SHP77 treated with DMSO at 0.1 percent for 48 hours (cell line): Measurements from ENCODE around the gene RAB4B.
"Not testable (repeated sequence)": the region's sequence is repeated elsewhere in the genome, so short reads cannot be mapped to it uniquely, and the experiment has no call there.

Experiments
- DNase-seq: peaks from one replicate; lab custom pipeline; 2025; lab: John Stamatoyannopoulos, UW

The RAB4B gene, protein sequence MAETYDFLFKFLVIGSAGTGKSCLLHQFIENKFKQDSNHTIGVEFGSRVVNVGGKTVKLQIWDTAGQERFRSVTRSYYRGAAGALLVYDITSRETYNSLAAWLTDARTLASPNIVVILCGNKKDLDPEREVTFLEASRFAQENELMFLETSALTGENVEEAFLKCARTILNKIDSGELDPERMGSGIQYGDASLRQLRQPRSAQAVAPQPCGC

DNA sequence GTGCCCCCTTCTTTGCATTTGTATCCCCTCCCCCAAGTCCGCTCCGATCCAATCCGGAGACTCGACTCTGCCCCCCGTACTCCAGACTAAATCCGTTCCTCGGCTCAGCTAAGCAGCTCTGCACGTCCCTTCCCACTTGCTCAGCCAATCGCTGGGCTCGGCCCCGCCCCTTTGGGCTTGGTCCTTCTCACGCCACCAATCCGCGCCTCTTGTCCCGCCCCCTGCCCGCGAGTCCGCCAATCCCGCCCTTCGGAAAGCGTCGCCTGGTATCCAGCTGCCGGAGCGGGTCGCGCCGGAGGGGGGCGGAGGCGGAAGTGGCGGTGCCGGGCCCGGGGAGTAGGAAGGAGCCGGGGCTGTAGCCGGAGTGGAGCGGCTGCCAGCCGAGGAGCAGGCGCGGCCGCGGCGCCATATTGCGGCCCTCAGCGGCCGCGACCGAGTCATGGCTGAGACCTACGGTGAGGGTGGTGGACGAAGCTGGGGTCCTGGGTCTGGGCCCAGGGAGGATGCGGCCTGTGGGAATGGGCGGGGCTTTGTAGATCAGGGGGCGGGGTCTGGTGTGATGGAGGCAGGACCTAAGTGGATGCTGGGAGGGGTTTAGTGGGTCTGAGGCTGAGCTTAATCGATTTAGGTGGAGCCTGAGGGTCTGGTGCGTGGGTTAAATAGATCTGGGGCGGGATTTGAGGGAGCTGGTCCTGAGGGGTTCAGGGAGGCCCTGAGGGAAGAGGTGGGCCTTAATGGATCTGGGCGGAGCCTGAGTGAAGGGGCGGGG is at the start of gene RAB4B:
Gene RAB4B, plus strand, starts transcription at position 311 of the 769 bp plus-strand sequence. Its CDS starts 129 bp downstream, at position 440.
- peak; percentile 100 for DNase-seq

DNA sequence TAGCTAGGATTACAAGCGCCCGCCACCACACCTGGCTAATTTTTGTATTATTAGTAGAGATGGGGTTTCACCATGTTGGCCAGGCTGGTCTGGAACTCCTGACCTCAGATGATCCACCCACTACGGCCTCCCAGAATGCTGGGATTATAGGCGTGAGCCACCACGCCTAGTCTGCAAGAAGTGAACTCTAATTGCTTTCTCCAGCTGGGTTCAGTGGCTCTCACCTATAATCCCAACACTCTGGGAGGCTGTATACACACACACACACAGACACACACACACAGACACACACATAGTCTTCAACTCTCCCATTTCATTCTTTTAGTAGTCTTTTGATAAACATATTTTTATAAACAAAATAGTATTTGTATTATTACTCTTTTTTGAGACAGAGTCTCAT is 48.0 kb upstream of the RAB4B start:
- DNase-seq, result not testable (repeated sequence)

DNA sequence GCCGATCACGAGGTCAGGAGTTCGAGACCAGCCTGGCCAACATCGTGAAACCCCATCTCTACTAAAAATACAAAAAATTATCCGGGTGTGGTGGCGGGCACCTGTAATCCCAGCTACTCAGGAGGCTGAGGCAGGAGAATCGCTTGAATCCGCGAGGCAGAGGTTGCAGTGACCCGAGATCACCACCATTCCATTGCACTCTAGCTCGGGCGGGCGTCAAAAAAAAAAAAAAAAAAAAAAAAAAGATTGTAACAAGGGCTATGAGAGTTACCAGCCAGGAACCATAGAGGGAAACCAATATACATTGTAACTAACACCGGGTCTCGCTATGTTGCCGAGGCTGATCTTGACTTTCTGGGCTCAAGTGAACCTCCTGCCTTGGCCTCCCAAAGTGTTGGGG is 45.7 kb upstream of the RAB4B start:
- DNase-seq, result not testable (repeated sequence)

DNA sequence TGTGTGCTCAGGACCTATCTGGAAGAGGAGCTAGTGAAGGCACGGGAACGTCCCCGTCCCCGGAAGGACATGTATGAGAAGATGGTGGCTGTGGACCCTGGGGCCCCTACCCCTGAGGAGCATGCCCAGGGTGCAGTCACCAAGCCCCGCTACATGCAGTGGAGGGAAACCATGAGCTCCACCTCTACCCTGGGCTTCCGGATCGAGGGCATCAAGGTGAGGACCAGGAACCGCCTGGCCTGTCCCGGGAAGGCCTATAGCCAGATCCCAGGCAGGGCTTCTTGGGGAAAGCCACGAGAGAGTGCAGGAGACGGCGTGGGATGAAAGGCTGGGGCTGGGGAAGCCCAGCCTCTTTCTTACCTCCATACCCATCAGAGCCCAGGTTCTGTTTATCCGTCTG is 44.9 kb upstream of the RAB4B start:
- DNase-seq, result no peak

DNA sequence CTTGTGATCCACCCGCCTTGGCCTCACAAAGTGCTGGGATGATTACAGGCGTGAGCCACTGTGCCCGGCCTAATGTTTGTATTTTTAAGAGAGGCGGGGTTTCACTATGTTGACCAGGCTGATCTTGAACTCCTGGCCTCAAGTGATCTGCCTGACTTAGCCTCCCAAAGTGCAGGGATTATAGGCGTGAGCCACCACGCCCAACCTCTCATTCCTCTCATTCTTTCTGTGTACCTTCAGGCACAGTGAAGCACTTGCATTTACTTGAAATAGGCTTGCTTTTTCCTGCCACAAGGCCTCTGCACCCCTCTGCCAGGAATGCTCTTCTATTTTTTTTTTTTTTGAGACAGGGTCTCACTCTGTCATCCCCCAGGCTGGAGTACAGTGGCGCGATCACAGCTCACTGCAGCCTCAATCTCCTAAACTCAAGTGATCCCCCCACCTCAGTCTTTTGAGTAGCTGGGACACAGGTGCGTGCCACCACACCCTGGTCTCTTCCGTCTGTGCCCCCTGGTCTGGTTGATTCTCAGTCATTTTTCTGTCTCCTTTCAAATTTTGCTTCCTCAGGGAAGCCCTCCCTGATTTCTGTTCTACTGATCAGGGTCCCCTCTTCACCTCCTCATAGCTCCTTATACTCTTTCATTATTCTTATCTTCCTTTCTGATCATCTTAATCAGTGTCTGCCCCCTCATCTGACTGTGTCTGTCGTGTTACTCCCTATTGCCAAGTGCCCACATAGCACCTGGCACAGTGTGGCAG is 42.9 kb upstream of the RAB4B start:
- DNase-seq, result no peak

DNA sequence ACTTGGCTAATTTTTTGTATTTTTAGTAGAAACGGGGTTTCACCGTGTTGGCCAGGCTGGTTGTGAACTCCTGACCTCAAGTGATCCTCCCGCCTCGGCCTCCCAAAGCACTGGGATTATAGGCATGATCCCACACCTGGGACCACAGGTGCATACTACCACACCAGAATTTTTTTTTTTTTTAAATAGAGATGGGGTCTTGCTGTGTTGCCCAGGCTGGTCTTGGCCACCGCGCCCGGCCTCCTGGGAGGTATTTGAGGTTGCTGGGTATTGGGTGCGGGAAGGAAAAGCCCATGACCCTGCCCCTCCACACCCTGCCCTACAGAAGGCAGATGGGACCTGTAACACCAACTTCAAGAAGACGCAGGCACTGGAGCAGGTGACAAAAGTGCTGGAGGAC is 41.4 kb upstream of the RAB4B start:
- no peak for DNase-seq

DNA sequence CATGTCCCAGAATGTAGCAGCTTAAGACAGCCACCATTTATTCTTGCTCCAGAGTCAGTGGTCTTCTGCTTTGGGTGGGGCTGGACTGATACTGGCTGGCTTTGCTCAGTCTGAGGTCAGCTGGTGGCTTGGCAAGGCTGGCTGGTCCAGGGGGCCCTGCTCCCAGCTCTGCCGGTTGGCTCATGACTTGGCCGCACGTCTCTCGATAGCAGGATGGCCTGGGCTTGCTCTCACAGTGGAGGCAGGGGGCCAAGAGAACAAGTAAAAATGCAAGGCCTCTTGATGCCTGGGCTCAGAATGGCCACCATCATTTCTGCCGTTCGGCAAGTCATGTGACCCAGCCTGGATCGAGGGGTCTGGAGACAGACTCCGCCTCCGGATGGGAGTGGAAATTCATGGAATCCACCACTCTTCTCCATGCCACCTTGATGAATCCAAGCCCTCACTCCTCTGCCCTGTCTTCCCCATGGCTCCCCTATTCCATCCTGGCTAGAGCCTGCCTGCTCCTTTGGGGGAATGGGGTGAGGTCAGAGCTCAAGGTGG is 40.9 kb upstream of the RAB4B start:
- no peak for DNase-seq

DNA sequence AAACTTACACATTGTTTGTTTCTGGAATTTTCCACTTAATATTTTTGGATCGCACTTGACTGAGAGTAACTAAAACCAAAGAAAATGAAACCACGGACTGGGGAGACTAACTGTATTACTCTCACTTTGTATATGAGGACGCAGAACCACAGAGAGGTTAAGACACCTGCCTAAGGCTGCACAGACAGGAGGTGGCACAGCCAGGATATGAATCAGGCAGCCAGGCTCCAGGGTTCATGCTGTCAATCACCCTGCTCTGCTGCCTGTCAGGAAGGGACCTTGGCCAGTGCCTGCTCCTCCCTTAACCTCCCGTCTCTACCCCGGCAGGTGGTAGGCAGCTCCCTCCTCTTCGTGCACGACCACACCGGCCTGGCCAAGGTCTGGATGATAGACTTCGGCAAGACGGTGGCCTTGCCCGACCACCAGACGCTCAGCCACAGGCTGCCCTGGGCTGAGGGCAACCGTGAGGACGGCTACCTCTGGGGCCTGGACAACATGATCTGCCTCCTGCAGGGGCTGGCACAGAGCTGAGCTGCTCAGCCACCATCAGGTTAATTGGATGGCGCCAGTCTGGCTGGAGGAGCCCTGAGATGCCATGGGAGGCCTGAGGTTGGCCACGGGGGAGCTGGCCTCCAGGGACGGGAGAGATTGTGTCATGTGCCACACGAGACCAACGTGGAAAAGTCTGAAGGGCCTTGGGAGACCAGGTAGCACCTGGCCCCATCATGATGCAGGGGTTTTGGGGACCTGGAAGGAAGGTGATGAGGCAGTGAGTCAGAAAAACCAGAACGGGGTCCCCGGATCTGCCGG is 38.8 kb upstream of the RAB4B start:
- DNase-seq, result no peak

DNA sequence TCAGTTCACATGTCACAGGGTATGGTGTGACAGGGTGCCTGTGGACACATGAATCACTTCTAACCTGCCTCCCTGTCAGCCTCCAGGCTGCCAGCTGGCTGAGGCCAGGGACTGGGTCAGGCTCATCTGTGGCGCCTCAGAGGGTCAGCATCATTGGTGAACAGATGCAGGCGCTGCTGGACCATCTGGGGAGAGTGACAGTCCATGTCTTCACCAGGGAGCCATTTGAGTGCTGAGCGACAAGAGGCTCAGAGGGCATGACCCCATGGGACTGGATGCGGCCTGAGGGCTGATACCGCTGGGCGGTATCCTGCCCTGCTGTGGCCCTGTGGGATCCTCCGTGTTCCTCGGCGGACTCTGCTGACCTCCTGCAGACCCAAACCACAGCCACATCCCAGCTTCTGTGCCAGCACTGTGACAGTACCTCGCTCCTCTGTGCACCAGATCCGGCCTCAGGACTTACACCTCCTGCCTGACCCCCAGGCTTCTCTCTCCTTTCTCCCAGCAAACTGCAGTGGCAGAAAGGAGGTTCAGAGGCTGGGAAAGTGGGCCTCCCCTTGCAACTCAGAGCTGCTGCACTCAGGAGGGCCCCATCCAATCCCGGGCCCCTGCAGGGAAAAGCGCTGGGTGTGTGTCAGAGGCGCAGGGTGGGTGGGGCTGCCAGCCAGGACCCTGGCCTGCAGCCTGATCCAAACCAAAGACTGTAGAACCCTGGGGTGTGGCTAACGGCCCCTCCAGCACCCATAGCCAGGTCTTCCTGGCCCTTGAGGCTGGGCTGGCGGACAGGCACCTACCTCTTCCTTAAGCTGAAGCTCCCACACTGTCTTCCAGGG is 38.0 kb upstream of the RAB4B start:
- no peak for DNase-seq

DNA sequence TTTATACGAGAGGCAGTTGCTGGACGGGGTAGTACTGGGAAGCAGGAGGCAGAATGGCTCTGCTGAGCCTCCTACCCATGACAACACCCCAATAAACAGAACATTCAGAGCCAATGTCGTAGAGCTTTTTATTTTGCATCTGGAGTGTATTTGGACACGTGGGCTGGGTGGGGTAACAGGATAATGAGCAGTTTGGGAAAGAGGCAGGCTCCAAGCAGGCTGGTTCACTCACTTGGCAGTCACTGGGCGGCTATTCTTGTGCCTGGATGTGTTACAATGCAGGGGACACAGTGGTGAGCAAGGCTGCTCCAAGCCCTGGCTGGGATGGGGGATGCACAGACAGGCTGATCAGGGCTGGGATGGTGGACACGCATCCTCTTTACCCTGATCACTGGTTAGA is 37.3 kb upstream of the RAB4B start:
- no peak for DNase-seq

DNA sequence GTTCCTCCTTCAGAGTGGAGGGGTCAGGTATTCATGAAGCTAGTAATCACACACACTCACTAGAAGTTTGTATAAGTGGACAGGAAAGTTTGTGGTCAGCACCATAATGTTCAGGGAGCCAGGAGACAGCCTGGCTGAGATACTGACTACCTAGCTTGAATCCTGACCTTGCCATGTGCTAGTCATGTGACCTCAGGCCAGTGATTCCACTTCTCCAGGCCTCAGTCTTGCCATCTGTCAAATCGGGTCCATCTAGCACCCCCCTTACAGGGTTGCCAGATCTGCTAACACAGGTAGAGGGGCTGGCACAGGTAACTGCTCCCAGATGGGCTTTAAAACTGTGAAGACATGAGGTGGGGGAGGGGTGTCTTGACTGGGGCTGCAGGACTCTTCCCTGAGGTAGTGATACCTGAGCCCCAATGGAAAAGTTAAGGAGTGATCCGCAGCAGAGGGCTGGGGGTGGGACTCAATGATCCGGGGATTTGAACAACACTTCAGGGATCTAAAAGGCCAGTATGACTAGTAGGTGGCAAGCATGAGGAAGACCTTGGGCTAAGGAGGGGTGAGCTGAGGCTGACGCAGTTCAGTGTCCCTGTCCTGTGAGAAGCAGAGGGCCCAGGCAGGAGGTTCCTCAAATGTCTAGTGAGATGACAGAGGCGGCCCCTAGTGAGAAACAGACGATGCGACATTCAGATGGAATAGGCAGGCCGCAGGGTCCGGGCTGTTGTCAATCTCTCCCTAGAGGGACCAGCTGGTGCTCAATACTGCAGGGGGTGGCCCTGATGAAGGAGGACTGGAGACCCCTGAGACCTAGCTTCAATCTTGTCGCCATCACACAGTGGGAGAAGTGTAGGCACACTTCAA is 36.3 kb upstream of the RAB4B start:
- no peak for DNase-seq

DNA sequence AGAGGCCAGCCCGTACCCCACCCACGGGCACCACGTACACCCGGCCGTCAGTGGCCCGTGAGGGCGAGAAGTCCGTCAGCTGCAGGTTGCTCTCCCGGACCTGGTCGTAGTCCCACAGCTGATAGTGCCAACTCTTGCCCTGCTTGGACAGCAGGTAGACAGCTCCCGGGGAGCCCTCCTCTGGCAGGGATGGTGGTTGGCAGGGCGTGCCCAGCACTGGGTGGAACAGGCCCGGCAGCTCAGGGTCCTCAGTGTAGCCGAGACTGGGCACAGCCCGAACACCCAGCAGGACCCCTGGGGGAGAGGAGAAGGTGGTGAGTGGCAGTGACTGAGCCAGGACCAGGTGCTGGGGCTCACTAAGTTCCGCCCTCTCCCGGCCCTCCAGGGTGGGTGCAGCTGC is 35.6 kb upstream of the RAB4B start:
- DNase-seq, result no peak

DNA sequence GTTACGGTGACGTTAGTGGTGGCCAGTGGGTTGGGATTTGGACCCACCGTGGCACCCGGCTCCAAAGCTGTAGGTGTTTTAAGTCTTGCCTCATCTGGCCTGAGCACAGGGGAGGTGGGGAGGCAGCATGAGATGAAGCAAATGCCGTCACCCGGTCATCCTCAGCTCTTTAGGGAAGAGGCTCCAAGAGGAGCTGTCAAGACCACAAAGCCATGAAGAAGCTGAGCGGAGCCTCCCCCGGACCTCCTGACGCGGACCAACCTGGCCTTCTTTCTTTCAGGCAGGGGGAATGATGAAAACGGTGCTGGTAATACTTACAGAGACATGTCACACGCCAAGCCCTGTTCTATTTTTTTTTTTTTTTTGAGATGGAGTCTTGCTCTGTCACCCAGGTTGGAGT is 35.2 kb upstream of the RAB4B start:
- no peak for DNase-seq

DNA sequence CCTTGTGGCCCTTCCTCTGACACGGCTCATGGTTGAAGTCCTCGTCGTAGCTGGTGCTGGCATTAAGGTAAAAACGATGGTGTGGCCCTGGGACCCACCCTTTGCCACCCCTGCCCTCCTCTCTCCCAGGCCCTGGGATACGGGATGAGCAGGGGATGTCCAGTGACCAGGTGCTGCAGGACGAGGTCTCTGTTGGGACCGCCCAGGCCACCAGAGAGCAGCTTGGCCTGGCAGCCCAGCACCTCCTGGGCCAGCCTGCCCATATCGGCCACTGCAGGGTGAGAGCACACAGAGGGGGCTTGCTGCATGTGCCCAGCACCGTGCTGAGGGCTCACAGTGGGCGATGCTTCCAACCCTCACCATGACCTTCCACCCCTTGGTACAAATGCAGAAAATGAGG is 34.1 kb upstream of the RAB4B start:
- DNase-seq, result no peak

DNA sequence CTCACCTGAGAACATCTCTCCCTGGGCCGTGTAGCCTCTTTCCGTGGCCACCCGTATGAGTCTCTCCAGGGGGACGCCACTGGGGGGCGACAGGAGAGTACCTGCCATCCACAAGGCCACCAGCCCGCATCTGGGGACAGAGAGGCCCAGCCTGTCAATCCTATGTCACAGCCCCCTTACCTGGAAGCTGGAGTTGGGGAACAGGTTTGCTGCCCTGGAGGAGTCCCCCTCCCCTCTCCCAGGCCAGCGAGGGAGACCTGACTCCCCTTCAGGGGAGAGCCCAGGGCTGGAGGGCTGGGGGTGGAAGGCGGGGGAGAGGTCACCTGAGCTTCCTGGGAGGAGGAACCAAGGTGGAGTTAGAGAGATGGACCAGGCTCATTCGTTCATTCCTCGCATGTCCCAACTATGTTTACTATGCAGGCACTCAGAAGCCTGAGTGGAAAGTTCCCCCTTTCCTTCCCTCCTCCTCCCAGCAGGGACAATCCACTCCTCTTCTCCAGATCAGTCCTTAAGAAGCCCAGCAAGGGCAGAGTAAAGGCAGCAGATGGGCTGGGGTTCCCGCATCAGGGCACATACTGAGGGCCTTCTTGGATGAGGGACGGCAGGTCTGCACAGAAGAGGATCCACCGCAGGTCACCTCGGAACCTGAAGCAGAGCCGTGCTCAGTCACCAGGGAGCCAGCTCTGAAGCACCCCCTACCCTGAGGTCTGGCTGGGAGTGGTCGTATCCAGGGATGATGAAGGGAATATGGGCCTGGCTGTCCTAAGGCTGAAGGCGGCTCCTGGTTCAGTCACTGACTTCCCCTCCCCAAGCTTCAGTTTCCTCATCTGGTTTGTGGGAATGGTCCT is 33.3 kb upstream of the RAB4B start:
- DNase-seq, result no peak

DNA sequence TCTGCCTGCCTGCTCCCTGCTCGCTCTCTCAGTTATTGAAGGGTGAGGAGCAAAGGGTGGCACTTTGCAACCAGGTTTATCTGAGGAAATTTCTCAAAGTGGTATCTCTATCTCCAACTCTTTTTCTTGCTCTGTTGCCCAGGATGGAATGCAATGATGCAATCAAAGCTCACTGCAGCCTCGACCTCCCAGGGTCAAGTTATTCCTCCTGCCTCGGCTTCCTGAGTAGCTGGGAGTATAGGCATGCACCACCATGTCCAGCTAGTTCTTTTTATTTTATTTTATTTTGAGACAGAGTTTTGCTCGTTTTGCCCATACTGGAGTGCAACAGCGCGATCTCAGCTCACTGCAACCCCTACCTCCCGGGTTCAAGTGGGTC is 32.7 kb upstream of the RAB4B start:
- no peak for DNase-seq

DNA sequence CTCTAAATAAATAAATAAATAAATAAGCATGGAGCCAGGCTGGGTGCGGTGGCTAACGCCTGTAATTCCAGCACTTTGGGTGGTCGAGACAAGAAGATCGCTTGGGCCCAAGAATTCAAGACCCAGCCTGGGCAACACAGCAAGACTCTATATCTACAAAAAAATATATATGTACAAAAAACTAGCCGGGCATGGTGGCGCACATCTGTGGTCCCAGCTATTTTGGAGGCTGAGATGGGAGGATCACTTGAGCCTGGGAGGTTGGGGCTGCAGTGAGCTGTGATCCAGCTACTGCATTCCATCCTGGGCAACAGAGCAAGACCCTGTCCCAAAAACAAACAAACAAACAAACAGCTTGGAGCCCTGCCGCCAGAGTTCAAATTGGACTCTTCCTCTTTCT is 30.5 kb upstream of the RAB4B start:
- no peak for DNase-seq

DNA sequence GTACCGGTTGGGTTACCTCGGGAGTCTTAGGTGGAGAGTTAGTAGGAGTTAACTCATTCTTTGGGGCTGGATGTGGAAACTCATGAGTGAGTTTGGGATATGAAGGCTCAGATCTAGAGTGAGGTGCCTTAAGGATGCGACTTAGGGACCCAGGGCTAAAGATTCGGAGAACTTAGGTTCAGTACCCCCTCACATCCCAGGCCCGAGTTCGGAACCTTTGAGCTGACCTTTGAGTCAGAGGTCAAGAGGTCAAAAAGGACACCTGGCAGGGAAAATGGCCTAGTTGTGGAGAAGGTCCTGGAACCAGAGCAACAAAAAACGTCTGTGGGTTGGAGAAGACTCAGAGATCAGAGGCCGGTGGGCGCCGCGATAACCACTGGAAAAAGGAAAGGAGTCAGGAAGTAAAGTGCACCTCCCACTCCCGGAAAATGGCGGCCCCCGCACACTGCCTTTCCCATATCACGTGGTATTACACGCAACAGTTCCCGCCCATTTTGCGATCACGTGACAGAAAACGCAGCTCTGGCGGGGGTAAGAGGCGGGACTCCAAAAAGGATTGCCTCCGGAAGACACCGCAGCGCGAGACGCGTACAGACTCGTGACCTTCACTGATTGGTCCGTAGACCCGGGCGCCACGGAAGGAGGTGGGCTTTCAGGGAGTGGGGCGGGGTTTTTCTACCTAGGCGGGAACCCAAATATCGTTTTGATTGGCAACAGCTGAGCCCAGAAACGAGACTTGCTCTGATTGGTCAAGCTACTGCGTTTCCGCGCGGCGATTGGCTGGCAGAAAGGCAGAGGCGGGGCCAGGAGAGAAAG is 27.8 kb upstream of the RAB4B start, which contains the start of gene ACTMAP:
Gene ACTMAP, minus strand, starts transcription at position 420 of the 816 bp plus-strand sequence. CDS start 674 bp downstream, outside the sequence.
- peak; percentile 100 for DNase-seq
